Choroid plexus epithelial cell (primary cell): ENCODE results near the gene RIMBP2.

ENCODE experiments used
- DNase-seq: peaks from one replicate; pipeline ENCODE4 v3.0.0-alpha.2; 2010; ENCODE audit warnings: low read depth
- H3K4me3 ChIP-seq: 2 replicates; pipeline ENCODE4 v1.5.1; 2011; ENCODE audit warnings: low read depth, mild to moderate bottlenecking, control low read depth, low read length, moderate library complexity
- CTCF ChIP-seq: conservative IDR thresholded peaks from 2 replicates; pipeline ENCODE4 v1.5.1; 2011; ENCODE audit warnings: low read depth, mild to moderate bottlenecking, control low read depth, inconsistent platforms, low read length, moderate library complexity

Gene RIMBP2

DNA sequence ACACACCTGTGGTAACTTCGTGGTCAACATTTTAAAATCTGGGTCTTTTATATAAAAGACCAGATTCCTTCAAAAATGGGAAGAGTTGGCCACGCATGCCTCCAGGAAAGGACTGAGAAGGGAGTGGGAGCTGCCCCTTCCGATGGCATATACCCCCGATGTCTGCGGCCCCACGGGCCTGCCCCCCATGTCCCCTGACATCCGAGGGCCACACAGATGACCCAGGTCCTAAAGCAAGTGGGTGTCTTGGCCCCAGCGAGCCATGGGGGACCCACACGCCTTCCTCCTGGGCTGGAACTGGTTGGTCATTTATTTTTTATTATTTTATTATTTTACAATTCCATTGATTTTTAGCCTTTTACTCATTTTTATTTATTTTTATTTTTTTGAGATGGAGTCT lies 235.9 kb downstream of the RIMBP2 start:
- TF ChIP-seq CTCF: no peak
- no peak overlapping the region for H3K4me3 ChIP-seq
- no peak for DNase-seq

DNA sequence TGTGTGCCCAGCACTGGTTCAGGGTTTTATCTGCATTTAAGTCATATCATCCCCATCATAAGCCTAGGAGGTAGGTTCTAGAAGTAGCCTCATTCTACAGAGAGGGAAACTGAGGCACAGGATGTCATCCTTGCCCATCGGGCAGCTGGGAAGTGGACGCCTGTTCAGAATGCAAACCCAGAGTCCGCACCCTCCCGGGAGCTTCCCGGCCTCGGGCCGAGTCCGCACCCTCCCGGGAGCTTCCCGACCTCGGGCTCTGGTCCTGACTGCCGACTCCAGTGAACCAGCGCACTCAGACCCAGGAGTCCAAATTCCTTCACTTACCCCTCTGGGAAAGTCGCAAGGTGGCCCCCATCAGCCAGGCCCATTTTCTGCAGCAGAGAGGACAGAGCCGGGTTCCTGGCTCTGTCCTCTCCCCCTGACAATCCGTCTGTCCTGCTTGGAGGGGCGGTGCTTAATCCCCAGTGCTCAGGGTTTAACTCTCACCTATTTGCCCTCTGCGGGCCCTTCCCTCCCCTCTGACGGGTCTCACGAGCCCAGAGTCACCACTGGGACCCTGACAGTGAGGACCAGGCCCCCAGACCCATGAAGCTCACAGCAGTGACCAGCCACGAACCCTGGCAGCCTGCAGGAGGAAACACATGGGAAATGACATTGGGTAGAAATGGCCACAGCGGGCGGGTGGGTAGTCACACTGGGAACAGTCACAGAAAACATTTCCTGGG lies 236.5 kb downstream of the RIMBP2 start:
- H3K4me3 ChIP-seq: no peak overlapping the region
- no peak for DNase-seq
- no peak for TF ChIP-seq CTCF

GRCh38 chr12:130478786-130479185 lies 237.3 kb downstream of the RIMBP2 start:
- TF ChIP-seq CTCF: no peak
- DNase-seq: no peak
- no peak overlapping the region for H3K4me3 ChIP-seq

- no peak for TF ChIP-seq CTCF
- DNase-seq: no peak
- H3K4me3 ChIP-seq: no peak overlapping the region
These were observed 238.4 kb downstream of the RIMBP2 start for GRCh38 chr12:130477701-130478100.

GRCh38 chr12:130477266-130477665 lies 238.8 kb downstream of the RIMBP2 start:
- DNase-seq: no peak
- TF ChIP-seq CTCF: no peak
- H3K4me3 ChIP-seq: no peak overlapping the region

DNA sequence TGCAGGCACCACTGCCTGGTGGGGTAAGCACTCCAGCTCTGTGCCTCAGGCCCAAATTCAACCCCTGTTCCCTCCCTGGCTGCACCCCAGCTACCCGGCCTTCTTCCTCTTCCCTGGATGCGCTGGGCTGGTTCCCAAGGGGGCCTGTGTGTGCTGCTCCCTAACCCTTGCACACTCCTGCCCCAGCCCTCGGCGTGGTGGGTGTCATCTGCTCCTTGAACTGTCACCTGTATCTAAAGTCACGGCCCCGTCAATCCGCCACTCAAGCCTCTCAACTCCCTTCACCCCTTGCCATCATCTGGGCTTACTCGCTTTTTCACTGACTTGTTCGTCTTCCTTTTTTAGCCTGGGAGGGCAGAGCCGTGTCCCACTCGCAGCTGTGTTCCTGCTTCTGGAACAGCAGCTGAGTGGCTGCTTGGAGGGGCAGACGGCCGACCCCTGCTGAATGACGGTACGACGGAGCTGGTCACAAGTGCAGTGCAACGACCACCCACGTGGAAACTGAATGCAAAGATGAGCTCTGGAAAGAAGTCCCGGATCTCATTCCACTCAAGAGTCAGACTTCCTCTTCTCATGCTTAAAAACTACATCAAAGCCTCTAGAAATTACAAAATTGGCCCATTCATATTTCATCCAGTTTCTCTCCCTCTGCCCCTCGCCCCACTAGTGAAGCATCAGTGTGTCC lies 239.5 kb downstream of the RIMBP2 start:
- no peak for DNase-seq
- H3K4me3 ChIP-seq: no peak overlapping the region
- TF ChIP-seq CTCF: no peak

DNA sequence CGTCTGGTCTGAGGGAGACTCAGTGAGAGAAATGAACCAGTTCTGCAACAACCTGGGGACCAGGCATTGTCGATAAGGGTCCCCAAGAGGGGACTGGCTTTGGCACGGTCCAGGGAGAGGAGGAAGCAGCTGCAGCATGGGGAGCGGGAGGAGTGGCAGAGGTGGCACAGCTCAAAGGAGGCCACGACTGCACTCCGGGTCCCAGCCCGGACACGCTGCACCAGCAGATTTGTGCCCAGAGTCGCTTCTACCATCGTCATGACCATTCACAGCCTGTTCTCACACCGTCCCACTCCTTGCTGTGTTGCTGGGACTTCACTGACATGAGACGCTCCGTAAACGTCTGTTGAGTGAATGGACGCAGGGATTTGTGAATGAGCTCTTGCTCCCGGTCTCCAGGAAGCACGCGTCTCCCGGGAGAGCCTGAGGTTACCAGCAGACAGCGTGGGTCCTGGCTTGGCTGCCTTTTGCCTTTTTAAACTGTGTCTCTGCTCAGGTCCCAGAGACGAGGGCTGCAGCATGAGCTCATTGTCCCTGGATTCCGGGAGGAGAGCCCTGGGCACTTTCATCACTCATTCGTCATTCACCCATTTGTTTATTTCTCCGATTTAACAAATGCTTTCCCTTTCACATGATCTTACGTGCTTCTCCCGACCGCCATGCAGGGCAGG lies 241.4 kb downstream of the RIMBP2 start:
- H3K4me3 ChIP-seq: no peak overlapping the region
- DNase-seq: no peak
- TF ChIP-seq CTCF: no peak
